ENCODE results near the gene CRYZL1. TPM values are rescaled to one million over a fixed set of nuclear protein-coding genes. Genes with fewer than 3 reads are reported as not detected.
A peak's percentile ranks its signal among the peaks of the same experiment; 100 is the strongest.

CRYZL1 gene
- total and polyA plus RNA-seq, 8 donors, result 8.5 to 23.0 (median 13.9) TPM

DNA sequence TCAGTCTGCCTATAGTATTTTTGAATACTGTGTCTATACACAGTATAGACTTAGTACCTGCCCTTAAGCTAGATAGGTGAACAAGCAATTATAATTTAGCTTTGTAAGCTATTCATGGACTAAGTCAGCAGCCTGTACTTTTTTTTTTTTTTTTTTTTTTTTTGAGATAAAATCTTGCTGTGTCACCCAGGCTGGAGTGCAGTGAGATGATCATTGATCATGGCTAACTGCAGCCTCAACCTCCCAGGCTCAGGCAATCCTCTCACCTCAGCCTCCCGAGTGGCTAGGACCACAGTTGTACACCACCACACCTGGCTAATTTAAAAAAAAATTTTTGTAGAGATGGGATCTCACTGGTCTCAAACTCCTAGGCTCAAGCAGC, 18.0 kb upstream of the CRYZL1 start:
- Histone ChIP-seq H3K4me1 (peaks cover 0 to 7% (median 0%) of the 10 kb centered on the region in 3 donors), H3K27ac (no peak overlapping the region), H3K36me3 (no peaks in the 10 kb centered on the region), H3K27me3 (no peaks in the 10 kb centered on the region), H3K4me3 (no peak overlapping the region), H3K9me3 (no peaks in the 10 kb centered on the region)
- FAIRE-seq, result no peak
- intact Hi-C loops (cut with DNase I), result no loop called here
- no peak for ATAC-seq
- WGBS, 2 donors, result 83 to 100% methylated on average over 1 of the region's 1 CpG
- TF ChIP-seq, protein P1, sequence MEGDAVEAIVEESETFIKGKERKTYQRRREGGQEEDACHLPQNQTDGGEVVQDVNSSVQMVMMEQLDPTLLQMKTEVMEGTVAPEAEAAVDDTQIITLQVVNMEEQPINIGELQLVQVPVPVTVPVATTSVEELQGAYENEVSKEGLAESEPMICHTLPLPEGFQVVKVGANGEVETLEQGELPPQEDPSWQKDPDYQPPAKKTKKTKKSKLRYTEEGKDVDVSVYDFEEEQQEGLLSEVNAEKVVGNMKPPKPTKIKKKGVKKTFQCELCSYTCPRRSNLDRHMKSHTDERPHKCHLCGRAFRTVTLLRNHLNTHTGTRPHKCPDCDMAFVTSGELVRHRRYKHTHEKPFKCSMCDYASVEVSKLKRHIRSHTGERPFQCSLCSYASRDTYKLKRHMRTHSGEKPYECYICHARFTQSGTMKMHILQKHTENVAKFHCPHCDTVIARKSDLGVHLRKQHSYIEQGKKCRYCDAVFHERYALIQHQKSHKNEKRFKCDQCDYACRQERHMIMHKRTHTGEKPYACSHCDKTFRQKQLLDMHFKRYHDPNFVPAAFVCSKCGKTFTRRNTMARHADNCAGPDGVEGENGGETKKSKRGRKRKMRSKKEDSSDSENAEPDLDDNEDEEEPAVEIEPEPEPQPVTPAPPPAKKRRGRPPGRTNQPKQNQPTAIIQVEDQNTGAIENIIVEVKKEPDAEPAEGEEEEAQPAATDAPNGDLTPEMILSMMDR (IDR thresholded peaks at IDR 0.05), result no peak
- no peak for DNase-seq

DNA sequence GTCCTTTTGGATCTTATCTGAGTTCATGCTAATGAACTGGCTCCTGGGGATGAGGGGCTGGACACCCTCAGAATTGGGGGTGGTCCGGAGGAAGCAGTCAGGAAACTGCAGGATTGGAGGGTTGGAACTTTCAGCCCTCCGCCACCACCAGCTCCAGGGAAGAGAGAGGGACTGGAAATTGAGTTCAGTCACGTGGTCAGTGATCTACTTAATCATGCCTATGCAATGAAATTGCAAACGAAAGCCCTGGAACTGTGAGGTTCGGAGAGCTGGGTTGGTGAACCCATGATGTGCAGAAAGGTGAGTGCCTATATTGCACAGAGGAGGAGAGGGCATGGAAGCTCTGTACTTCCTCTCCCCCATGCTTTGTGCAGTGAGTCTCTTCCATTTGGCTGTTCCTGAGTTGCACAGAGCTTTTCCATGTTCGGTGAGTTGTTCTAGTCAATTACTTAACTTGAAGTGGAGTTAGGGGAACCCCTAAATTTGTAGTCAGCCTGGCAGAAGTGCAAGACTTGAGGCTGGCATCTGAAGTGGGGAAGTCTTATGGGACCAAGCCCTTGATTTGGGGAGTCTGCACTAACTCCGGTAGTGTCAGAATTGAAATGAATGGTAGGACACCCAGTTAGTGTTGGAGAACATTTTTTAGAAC, 17.5 kb upstream of the CRYZL1 start:
- no peaks in the 10 kb centered on the region for H3K36me3 ChIP-seq
- TF ChIP-seq, protein P1 (IDR thresholded peaks at IDR 0.05), result no peak
- 74 to 79% methylated on average over 7 of the region's 7 CpGs for WGBS, 2 donors
- no peaks in the 10 kb centered on the region for H3K9me3 ChIP-seq
- intact Hi-C loops (cut with DNase I), result no loop called here
- no peak overlapping the region for H3K4me3 ChIP-seq
- DNase-seq, result no peak
- no peaks in the 10 kb centered on the region for H3K27me3 ChIP-seq
- H3K27ac ChIP-seq, result no peak overlapping the region
- ATAC-seq, result no peak
- peaks cover 0 to 7% (median 0%) of the 10 kb centered on the region in 3 donors for H3K4me1 ChIP-seq
- no peak for FAIRE-seq

DNA sequence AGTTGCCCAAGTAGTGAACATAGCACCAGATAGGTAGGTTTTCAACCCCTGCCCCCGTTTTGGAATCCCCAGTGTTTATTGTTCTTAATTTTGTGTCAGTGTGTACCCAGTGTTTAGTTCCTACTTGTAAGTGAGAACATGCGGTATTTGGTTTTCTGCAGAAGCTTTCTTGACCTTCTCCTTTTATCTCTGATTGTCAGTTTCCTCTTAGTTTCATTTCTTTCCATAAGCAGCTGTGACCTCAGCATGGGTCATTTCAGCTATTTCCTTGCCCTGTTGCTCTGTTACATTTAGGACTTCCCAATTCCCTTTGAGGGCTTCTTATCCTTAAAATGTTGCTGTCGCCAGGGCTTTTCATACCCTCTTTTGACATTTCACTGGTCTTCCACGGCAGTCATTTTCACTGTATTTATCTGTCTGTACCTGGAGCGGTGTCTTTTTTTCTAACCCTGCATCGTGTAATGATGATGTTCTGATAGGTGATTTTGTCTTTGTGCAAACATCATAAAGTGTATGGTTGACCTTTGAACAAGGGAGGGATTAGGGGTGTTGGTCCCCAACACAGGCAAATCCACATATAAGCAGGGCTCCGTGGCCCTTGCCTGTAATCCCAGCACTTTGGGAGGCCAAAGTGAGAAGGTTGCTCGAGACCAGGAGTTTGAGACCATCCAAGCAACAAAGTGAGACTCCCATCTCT, 15.7 kb upstream of the CRYZL1 start:
- FAIRE-seq (no peak), ATAC-seq (peak in 2 of 4 donors; percentile 31 to 33), DNase-seq (no peak)
- no peak overlapping the region for H3K27ac ChIP-seq
- H3K4me3 ChIP-seq, result no peak overlapping the region
- H3K27me3 ChIP-seq, result no peaks in the 10 kb centered on the region
- no peaks in the 10 kb centered on the region for H3K9me3 ChIP-seq
- no peaks in the 10 kb centered on the region for H3K36me3 ChIP-seq
- 71 to 81% methylated on average over 8 of the region's 8 CpGs for WGBS, 2 donors
- H3K4me1 ChIP-seq, result peaks cover 0 to 7% (median 0%) of the 10 kb centered on the region in 3 donors
- TF ChIP-seq, protein P1 (IDR thresholded peaks at IDR 0.05), result no peak
- intact Hi-C loops (cut with DNase I), result no loop called here

DNA sequence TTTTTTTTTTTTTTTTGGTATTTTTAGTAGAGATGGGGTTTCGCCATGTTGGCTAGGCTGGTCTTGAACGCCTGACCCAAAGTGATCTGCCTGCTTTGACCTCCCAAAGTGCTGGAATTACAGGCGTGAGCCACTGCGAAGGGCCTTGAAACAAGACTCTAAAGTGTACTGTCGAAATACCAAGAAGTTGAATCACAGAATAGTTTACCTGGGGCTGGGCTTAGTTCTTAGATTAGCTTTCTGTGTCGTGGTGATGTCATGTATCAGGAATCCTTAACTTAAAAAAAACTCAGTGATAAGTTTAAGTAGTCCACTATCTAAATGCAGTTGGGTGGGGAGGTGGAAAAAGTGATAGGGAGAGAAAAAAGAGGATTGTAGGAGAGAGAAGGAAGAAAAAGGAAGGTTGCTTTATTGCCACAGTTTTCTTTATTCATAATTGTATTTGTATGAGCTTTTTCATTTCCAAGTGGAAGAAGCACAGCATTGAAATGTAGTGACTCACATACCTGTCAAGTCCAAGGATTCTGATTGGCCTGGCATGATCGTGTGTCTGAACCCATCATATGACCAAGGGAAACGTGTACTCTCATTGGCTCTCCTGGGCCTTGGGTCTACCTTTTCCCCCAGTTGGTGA, 14.2 kb upstream of the CRYZL1 start:
- peaks cover 0 to 7% (median 0%) of the 10 kb centered on the region in 3 donors for H3K4me1 ChIP-seq

More for the DNA sequence above, 14.2 kb upstream of the CRYZL1 start:
- Histone ChIP-seq H3K27ac (peak overlapping the region in 2 of 4 donors; percentile 31 to 48), H3K4me3 (no peak overlapping the region), H3K27me3 (no peaks in the 10 kb centered on the region), H3K36me3 (no peaks in the 10 kb centered on the region), H3K9me3 (no peaks in the 10 kb centered on the region)
- 59% methylated on average over 8 of the region's 8 CpGs for WGBS, 2 donors
- TF ChIP-seq, protein P1 (IDR thresholded peaks at IDR 0.05), result no peak
- no peak for FAIRE-seq
- ATAC-seq, result peak; percentile 61 to 80 (median 71)
- intact Hi-C loops (cut with DNase I), result no loop called here
- DNase-seq, result no peak
